Stimulated activated naive CD4-positive, alpha-beta T cell (primary cell): Measurements from ENCODE around the gene AICDA.
"Not testable (repeated sequence)": the region's sequence is repeated elsewhere in the genome, so short reads cannot be mapped to it uniquely, and the experiment has no call there.

ENCODE experiments used
- DNase-seq, 6 experiments: peaks; one replicate each; lab custom pipeline; 2025; lab: John Stamatoyannopoulos, UW

The AICDA gene

GRCh38 chr12:8612629-8613028, at the start of gene AICDA:
AICDA (minus strand) TSS chr12:8612859; CDS start chr12:8612767, 92 bp downstream.
- no peak for DNase-seq

DNA sequence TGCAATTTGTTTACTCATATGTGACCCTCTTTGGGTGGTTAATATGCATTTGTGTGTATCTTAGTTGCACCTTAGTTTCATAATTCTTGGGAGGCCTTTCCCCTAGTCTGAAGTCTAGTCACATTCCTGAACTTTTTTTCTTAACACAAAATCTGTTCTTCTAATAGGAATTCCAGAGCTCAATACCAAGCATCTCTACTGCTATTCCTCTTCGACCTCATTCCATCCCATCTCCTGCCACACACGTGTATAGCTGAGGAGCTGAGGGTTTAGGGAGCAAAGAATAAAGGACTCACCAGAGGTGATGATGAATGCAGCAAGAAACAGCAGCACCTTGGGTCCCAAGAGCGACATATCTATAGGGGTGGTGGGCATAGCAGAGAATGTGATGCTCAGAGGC, 49.1 kb upstream of the AICDA start:
- no peak for DNase-seq

GRCh38 chr12:8661016-8661415, 48.4 kb upstream of the AICDA start:
- DNase-seq: no peak

- DNase-seq: no peak
Observed at GRCh38 chr12:8658346-8658745, 45.7 kb upstream of the AICDA start.

- no peak for DNase-seq
Observed at GRCh38 chr12:8655421-8655820, 42.8 kb upstream of the AICDA start.

DNA sequence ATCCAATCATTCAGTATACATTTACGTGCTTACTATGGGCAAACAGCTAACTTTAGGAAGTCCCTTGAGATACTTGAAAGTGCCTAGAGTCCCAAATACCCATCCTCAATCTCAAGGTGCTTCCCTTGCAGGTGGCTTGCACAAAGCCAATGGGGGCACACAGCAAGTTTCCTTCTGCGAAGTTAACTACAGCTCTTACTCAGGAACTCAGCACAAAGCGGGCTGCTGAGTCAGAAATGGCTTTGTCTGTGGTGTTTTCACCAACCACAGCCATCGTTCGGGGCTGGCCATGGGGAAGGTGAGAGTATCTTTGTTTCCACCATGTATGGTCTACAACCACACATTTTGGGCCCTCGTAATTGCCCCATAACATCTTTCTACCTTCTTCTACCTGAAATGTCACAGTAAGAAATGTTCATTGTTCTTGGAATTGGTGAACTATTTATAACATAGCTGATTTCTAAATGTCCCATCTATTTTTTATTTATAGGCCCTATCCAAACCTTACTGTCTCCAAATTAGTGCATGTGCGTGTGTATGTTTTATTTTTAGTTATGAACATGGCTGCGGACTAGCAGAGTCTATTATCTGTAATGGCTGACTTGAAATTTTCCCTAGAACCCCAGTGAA, 36.0 kb upstream of the AICDA start:
- DNase-seq: no peak

- no peak for DNase-seq
Observed at GRCh38 chr12:8647968-8648367, 35.3 kb upstream of the AICDA start.

DNA sequence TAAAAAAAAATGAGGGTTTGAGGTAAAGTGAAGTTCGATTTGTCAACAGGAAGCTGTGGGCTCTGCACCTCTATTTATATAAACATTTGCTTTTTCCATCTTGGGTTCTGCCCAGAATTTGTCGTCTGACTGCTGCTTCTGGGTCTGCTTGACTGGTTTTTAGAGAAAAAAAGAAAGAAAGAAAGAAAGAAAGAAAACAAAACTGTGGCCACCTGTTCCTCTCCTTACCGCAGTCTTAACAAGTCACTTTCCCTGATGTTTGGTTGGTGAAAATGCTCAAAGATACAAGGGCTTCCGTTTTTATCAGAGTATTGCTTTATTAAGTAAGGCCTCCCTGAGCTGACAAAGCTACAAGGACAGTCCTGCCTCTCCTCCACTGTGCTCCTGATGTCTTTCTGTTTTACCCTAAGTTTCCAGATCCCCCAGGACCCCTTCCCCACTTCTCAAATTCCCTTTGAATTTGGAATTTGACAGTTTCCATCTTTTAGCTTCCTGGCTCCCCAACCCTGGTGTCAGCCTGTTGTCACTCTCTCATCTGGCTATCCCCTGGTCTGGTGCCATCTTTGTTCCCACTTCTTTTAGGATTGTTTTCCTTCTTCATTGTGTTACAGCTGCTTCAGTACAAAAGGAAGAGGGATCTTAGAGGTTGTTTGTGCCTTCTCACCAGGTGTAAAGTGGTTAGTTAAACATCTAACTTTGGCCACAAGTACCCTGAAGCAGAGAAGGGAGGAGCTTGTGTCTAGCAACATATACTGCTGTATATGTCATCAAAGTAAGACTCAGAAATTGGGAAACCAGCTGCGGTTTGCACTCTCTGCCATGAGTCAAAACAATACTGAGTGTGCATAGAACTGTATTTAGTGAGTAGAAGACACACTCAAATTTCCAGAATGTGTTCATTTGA, 31.9 kb upstream of the AICDA start:
- DNase-seq: peak in 4 of 6 experiments; percentile 6 to 48 (median 14)

DNA sequence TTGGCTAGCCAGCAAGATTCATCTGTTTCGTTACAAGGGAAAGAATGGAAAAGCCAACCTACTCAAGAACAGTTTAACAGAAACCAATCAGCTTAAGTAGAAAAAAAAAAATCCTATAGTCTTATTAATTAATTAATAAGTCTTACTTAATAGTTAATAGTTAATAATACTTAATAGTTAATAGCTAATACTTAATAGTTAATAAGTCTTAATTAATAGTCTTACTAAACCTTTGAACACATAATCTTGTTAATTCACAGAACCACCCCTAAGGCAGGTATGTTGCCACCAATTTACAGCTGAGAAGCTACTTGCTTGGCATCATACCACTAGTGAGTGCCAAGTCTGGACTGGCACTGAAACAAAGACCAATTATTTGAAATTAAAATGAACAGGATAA, 30.1 kb upstream of the AICDA start:
- no peak for DNase-seq

GRCh38 chr12:8639936-8640335, 27.3 kb upstream of the AICDA start:
- no peak for DNase-seq

DNA sequence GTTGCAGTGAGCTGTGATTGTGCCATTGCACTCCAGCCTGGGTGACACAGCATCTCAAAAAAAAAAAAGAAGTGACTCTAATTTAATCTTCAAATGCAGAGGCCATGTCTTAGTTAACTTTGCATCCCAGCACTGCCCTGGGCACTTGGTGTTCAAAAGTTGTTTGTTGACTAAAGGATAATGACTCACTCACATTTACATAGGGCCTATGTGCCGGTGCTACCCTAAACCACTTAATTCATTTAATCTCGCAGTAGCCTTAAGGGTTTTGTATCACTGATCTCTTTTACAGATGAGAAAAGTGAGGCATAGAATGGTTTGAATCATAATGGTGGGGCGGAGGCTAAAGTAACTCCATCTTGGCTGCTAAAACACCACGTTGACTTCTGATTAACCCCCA, 26.3 kb upstream of the AICDA start:
- no peak for DNase-seq

- DNase-seq: no peak
Observed at GRCh38 chr12:8637666-8638065, 25.0 kb upstream of the AICDA start.

DNA sequence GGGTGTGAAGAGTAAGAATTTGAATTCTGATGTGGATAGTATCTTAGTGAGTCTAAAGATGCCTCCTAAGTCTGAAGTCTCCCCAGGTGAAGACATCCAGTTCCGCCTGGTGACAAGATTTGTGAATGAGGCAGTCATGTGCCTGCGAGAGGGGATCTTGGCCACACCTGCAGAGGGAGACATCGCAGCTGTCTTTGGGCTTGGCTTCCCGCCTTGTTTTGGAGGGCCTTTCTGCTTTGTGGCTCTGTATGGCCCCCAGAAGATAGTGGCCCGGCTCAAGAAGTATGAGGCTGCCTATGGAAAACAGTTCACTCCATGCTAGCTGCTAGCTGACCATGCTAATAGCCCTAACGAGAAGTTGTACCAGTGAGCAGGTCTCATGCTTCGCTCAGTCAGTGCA, 24.6 kb upstream of the AICDA start:
- DNase-seq: no peak

DNA sequence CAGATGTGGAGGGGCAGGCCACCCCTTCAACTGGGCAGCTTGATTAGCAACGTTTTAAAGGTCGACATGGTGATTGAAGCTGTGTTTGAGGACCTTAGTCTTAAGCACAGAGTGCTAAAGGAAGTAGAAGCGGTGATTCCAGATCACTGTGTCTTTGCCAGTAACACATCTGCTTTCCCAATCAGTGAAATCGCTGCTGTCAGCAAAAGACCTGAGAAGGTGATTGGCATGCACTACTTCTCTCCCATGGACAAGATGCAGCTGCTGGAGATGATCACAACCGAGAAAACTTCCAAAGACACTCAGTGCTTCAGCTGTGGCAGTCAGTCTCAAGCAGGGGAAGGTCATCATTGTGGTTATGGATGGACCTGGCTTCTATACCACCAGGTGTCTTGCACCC, 23.9 kb upstream of the AICDA start:
- no peak for DNase-seq

- DNase-seq: not testable (repeated sequence)
Observed at GRCh38 chr12:8636007-8636346, 23.3 kb upstream of the AICDA start.

- not testable (repeated sequence) for DNase-seq
Observed at GRCh38 chr12:8635342-8636006, 22.8 kb upstream of the AICDA start.

DNA sequence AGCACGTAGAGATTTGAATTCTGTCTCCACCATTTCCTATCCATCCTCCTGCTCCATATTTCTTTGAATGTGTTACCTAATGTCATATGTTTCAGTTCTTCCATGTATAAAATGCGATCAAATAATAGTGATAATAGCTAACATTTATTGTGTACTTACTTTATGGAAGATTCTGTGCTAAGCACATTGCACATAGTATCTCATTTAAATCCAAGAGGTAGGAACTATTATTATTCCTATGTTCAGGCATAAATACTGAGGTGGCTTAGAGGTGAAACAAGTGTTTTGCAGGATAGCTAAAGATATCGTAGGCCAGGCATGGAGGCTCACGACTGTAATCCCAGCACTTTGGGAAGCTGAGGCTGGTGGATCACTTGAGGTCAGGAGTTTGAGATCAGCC, 17.5 kb upstream of the AICDA start:
- no peak for DNase-seq

DNA sequence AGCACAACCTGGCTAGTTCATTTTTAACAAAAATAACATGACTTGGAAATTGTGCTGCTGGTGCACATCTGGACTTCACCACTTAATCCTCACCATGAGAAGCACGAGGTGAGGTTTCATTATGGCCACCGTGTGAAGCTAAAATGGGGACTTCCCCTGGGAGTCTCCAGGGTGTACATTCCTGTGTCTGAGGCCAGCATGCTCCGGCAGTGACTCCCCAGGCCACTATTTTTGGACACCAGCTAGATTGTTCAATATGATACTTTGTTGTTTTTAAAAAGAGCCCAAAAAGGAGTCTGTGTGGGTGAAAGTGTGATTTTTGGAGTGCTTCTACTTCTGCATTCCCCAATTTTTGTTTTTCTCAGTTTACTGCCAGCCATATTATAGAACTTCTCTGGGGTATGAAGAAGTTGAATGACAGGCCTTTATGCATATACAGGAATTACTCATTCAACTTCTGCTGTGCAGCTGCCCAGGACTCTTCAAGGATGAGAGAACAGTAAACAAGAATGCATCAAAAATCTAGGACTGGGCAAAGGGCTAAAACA, 16.9 kb upstream of the AICDA start:
- no peak for DNase-seq

DNA sequence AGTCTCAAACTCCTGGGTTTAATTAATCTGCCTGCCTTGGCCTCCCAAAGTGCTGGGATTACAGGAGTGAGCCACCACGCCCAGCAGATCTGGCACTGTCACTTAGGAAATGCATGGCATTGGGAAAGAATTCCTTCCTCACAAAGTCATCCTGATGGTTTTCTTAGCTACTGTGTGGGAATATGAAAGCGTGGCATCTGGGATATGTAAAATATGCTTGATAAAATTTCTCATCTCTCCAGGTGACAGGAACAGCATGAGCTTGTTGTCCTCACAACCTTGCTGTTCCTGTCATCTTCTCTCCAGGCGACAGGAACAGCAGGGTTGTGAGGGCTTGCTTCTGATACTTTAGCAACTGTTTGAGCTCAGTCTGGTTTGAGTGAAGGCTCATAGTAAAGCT, 16.1 kb upstream of the AICDA start:
- no peak for DNase-seq

GRCh38 chr12:8624750-8625149, 12.1 kb upstream of the AICDA start:
- DNase-seq: not testable (repeated sequence)

DNA sequence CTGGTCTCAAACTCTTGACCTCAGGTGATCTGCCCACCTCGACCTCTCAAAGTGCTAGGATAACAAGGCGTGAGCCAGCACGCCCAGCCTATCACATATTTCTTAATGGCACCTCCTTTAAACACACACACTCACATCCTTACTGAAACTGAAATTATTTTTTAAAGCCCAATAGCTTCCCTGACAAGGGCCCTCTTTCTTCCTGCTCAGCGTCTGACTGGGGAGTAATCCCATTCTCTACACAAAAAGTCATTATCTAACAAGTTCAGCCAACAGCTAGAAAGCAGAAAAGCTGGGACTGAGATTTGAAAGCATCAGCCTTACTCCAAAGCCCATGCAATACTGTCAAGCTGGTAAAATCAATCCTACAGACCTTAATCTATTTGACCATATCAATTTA, 10.0 kb upstream of the AICDA start:
- no peak for DNase-seq

GRCh38 chr12:8615206-8615605, 2.5 kb upstream of the AICDA start:
- DNase-seq: no peak

GRCh38 chr12:8613881-8614280, 1.2 kb upstream of the AICDA start:
- DNase-seq: not testable (repeated sequence)
